K562 (cell line): Measurements from ENCODE around the gene CHN2. TPM values are rescaled to one million over a fixed set of nuclear protein-coding genes. Genes with fewer than 3 reads are reported as not detected.

Source experiments
- ATAC-seq: fragments of 200-7000 bp; cut with Tn5 transposase; 3 replicates; pipeline ENCODE4 v1.9.1; 2020; ENCODE audit warnings: moderate library complexity
- BruUV-seq: library from RNA; stranded (reverse); fragments of 400-500 nt; replicated peaks from 2 replicates; lab custom pipeline; 2021; lab: Mats Ljungman, UMichigan
- CTCF ChIA-PET: fragments of 300-600 bp; formaldehyde crosslinking; extraction: SDS; loops from one replicate; lab custom pipeline; 2021; ENCODE audit warnings: low intra/inter-chr PET ratio; lab: Yijun Ruan, JAX
- POLR2A ChIA-PET: fragments of 300-600, 350-650 bp; sonication (Branson Sonifier 250); formaldehyde crosslinking; extraction: SDS; loops from one replicate; lab custom pipeline; 2021; ENCODE audit warnings: antibody characterized with exemption, inconsistent platforms; lab: Yijun Ruan, JAX
- DNase-seq, 4 experiments: peaks; one replicate each; pipeline versions ENCODE4 v3.0.0 to v3.0.0-alpha.2; 2011 to 2018; ENCODE audit warnings: low spot score in 3 of 4, mixed read lengths in 3 of 4; ENCODE audit errors: extremely low read depth in 1 of 4
- FAIRE-seq: peaks from 2 replicates; lab custom pipeline; 2011; peaks lifted over from hg19 to GRCh38; lab: Jason Lieb, UNC
- H2AFZ ChIP-seq: 2 replicates; pipeline ENCODE4 v1.6.0; 2011; ENCODE audit warnings: low read depth, low read length, control low read depth, inconsistent platforms
- H3K27ac ChIP-seq: fragments of 200-600 bp; 3 replicates; pipeline ENCODE4 v1.8.0; 2011; ENCODE audit warnings: low read depth, mild to moderate bottlenecking, control low read depth, inconsistent platforms, low read length, moderate library complexity, mixed read lengths; ENCODE audit errors: extremely low read depth
- H3K27me3 ChIP-seq, 2 experiments: fragments of 300-600 bp in 1 of 2; 2 replicates in 1 of 2; 3 replicates in 1 of 2; pipeline versions ENCODE4 v1.6.0 to v1.8.0; 2011; ENCODE audit warnings: inconsistent platforms in 2 of 2, low read length in 2 of 2, mild to moderate bottlenecking in 1 of 2, mixed read lengths in 1 of 2, moderate library complexity in 1 of 2; ENCODE audit not compliant: control insufficient read depth in 2 of 2, insufficient read depth in 2 of 2
- H3K36me3 ChIP-seq: fragments of 300-600 bp; 3 replicates; pipeline ENCODE4 v1.8.0; 2011; ENCODE audit warnings: mild to moderate bottlenecking, low read length, inconsistent platforms; ENCODE audit not compliant: control insufficient read depth, insufficient read depth
- H3K4me1 ChIP-seq, 2 experiments: fragments of 200-600 bp in 1 of 2; replicated peaks in 1 of 2; 2 replicates in 1 of 2; 3 replicates in 1 of 2; pipeline versions ENCODE4 v1.5.1 to v1.8.0; 2011; ENCODE audit warnings: inconsistent platforms in 2 of 2, low read length in 2 of 2, mild to moderate bottlenecking in 1 of 2, mixed read lengths in 1 of 2, moderate library complexity in 1 of 2; ENCODE audit not compliant: control insufficient read depth in 2 of 2, insufficient read depth in 2 of 2
- H3K4me2 ChIP-seq: 2 replicates; pipeline ENCODE4 v1.6.1; 2011; ENCODE audit warnings: low read length, control low read depth, inconsistent platforms, mixed read lengths; ENCODE audit not compliant: insufficient read depth
- H3K4me3 ChIP-seq: fragments of 200-600 bp; sonication (generic), shearing (Covaris generic); 2 replicates; pipeline ENCODE4 v1.5.1; 2016; ENCODE audit warnings: control low read depth, inconsistent platforms
- H3K79me2 ChIP-seq: fragments of 200-600 bp; 3 replicates; pipeline ENCODE4 v1.8.0; 2011; ENCODE audit warnings: low read length, inconsistent platforms; ENCODE audit not compliant: control insufficient read depth, insufficient read depth
- H3K9ac ChIP-seq, 2 experiments: 2 replicates each; pipeline versions ENCODE4 v1.6.0 to v1.6.1; 2011; ENCODE audit warnings: low read depth in 2 of 2, low read length in 2 of 2, control low read depth in 1 of 2, inconsistent platforms in 1 of 2, mild to moderate bottlenecking in 1 of 2, mixed read lengths in 1 of 2; ENCODE audit not compliant: insufficient read depth in 1 of 2
- H3K9me1 ChIP-seq: one replicate; pipeline ENCODE4 v1.6.0; 2011; ENCODE audit warnings: inconsistent platforms, mild to moderate bottlenecking, low read length, moderate library complexity; ENCODE audit not compliant: control insufficient read depth, insufficient read depth
- H3K9me3 ChIP-seq: replicated peaks from 2 replicates; pipeline ENCODE4 v1.5.1; 2011; ENCODE audit warnings: low read depth, low read length, inconsistent platforms; ENCODE audit not compliant: control insufficient read depth, insufficient read depth
- H4K20me1 ChIP-seq: replicated peaks from 2 replicates; pipeline ENCODE4 v1.6.1; 2011; ENCODE audit warnings: low read length, inconsistent platforms, mixed read lengths; ENCODE audit not compliant: control insufficient read depth, insufficient read depth
- EHMT2 ChIP-seq: fragments of 450-650 bp; IDR thresholded peaks from 2 replicates; pipeline ENCODE4 v1.6.1; 2018; ENCODE audit warnings: antibody characterized with exemption
- GTF2E2 ChIP-seq: fragments of 200-800 bp; sonication (Bioruptor generic); IDR thresholded peaks from 2 replicates; pipeline ENCODE4 v1.6.1; 2016; ENCODE audit warnings: missing genetic modification characterization, missing compliant biosample characterization
- HNRNPK ChIP-seq: fragments of 200-400 bp; formaldehyde crosslinking; IDR thresholded peaks from one replicate; pipeline ENCODE4 v1.6.1; 2018; ENCODE audit warnings: mild to moderate bottlenecking, low read depth, low read length; ENCODE audit not compliant: poor library complexity, severe bottlenecking
- MCM3 ChIP-seq: fragments of 450-650 bp; IDR thresholded peaks from 2 replicates; pipeline ENCODE4 v1.6.1; 2016
- NCOA2 ChIP-seq, 2 experiments: fragments of 450-650 bp; IDR thresholded peaks; 2 replicates each; pipeline ENCODE4 v1.6.1; 2018; ENCODE audit warnings: mild to moderate bottlenecking in 2 of 2, moderate library complexity in 1 of 2; ENCODE audit not compliant: partially characterized antibody in 2 of 2
- NR2C2 ChIP-seq, 2 experiments: fragments of 200-800 bp in 1 of 2; sonication (Bioruptor generic) in 1 of 2; sonication (generic) in 1 of 2; formaldehyde crosslinking in 1 of 2; IDR thresholded peaks; 2 replicates each; pipeline versions ENCODE4 v1.6.1 to v1.8.0; 2016 to 2022; ENCODE audit warnings: mild to moderate bottlenecking in 1 of 2, missing compliant biosample characterization in 1 of 2, missing genetic modification characterization in 1 of 2, missing genetic modification reagents in 1 of 2
- RUNX1 ChIP-seq: sonication (generic); IDR thresholded peaks from 2 replicates; pipeline ENCODE4 v1.6.1; 2016; ENCODE audit warnings: antibody characterized with exemption, low read depth
- SAFB ChIP-seq: fragments of 200-400 bp; formaldehyde crosslinking; IDR thresholded peaks from 2 replicates; pipeline ENCODE4 v1.6.1; 2017; ENCODE audit warnings: low read depth, low read length, borderline replicate concordance
- SLC30A9 ChIP-seq: fragments of 250-450 bp; sonication (Bioruptor Pico); IDR thresholded peaks from 2 replicates; pipeline ENCODE4 v1.8.0; 2022; ENCODE audit warnings: mild to moderate bottlenecking, moderate library complexity
- SRF ChIP-seq, 2 experiments: fragments of 250-450, 450-650 bp in 1 of 2; sonication (Bioruptor Pico) in 1 of 2; sonication (generic) in 1 of 2; formaldehyde crosslinking; IDR thresholded peaks; 2 replicates each; pipeline versions ENCODE4 v1.5.0 to v1.5.1; 2020 to 2022; ENCODE audit warnings: mild to moderate bottlenecking in 1 of 2, missing genetic modification reagents in 1 of 2
- TFAP4 ChIP-seq: sonication (generic); formaldehyde crosslinking; IDR thresholded peaks from 2 replicates; pipeline ENCODE4 v1.8.0; 2022; ENCODE audit warnings: missing genetic modification reagents, mild to moderate bottlenecking, moderate library complexity, borderline replicate concordance
- UBTF ChIP-seq, 2 experiments: IDR thresholded peaks; 2 replicates each; pipeline ENCODE4 v1.6.1; 2012; ENCODE audit warnings: improper control_type of control experiment in 2 of 2, low read depth in 2 of 2, low read length in 2 of 2, borderline replicate concordance in 1 of 2
- WGBS: fragments of 100-300 bp; shearing (Covaris generic); methylation state at CpG from one replicate; pipeline ENCODE4 v1.1.6; 2016; ENCODE audit warnings: low coverage, mixed read lengths; ENCODE audit not compliant: insufficient coverage; ENCODE audit errors: missing lambda C conversion rate; 5-methylcytosine and 5-hydroxymethylcytosine counted together
- in situ Hi-C: fragments of 300-500 bp; cut with MboI; formaldehyde crosslinking; loops from 4 replicates; pipeline ENCODE4 v1.15.0; 2018; ENCODE audit warnings: inconsistent platforms, mixed read lengths
- intact Hi-C: fragments of 100-400 bp; cut with micrococcal nuclease; formaldehyde crosslinking; loops from 2 replicates; pipeline ENCODE4 v1.14.2; 2022
- polyA plus RNA-seq, 8 experiments: library from polyadenylated mRNA; depleted of rRNA in 4 of 8; stranded (reverse) in 5 of 8; unstranded in 3 of 8; fragments of >200 nt; fragmentation: Nextera tagmentation in 2 of 8; fragmentation: Illumina TruSeq in 1 of 8; extraction: Ambion mirVana in 2 of 8; extraction: Trizol in 1 of 8; gene quantifications; 2 replicates each; pipeline versions ENCODE4 v1.2.1 to v1.2.3, GENCODE V29; 2011 to 2014; ENCODE audit warnings: inconsistent platforms in 1 of 8, missing spikeins in 1 of 8
- total RNA-seq, 7 experiments: library from RNA; depleted of rRNA in 6 of 7; stranded (reverse); fragments of >200 nt in 6 of 7; fragmentation: Illumina TruSeq in 2 of 7; extraction: Trizol in 2 of 7; gene quantifications; 2 replicates each; pipeline versions ENCODE4 v1.2.1 to v1.2.3, GENCODE V29; 2011 to 2021; ENCODE audit warnings: low replicate concordance in 1 of 7

CHN2 gene
- total and polyA plus RNA-seq, 9 of the 15 experiments (the other 6 are each of a cell fraction or from before 2014, with no cell fraction given), result 0.12 to 2.1 (median 0.31) TPM; not detected in 1

GRCh38 chr7:29457141-29457561 is 262.6 kb downstream of the CHN2 start:
- POLR2A ChIA-PET, result interaction anchor here (1.4 kb wide), 1 partner anchor 9 kb away, joined by 3 read pairs; no protein-coding TSS in a partner anchor
- no peak overlapping the region for H3K4me3 ChIP-seq
- intact Hi-C loops, result no loop called here
- H2AFZ ChIP-seq, result no peak overlapping the region
- no peaks in the 10 kb centered on the region for H3K36me3 ChIP-seq
- H3K4me1 ChIP-seq, result no peaks in the 10 kb centered on the region
- in situ Hi-C loops, result no loop called here
- no peaks in the 10 kb centered on the region for H3K79me2 ChIP-seq
- CTCF ChIA-PET, result no interaction called here
- TF ChIP-seq UBTF (IDR thresholded peaks at IDR 0.05; ENCODE audit: borderline replicate concordance in 1 of 2, low read depth in 2 of 2, low read length in 2 of 2), result no peak
- no peak for TF ChIP-seq GTF2E2 (tag)
- TF ChIP-seq NCOA2 (IDR thresholded peaks at IDR 0.05; ENCODE audit: partially characterized antibody in 2 of 2), result no peak
- TF ChIP-seq TFAP4 (CRISPR knock-in tag), result no peak
- no peak for TF ChIP-seq SLC30A9 (CRISPR knock-in tag)
- no peak for TF ChIP-seq MCM3
- TF ChIP-seq HNRNPK, result no peak
- TF ChIP-seq RUNX1, result no peak
- no peak for TF ChIP-seq EHMT2
- no peak for TF ChIP-seq SRF (CRISPR knock-in tag; IDR thresholded peaks at IDR 0.05)
- no peak for TF ChIP-seq NR2C2 (CRISPR knock-in tag; IDR thresholded peaks at IDR 0.05)
- no peak for TF ChIP-seq NR2C2 (tag; IDR thresholded peaks at IDR 0.05)
- TF ChIP-seq SAFB, result no peak
- ATAC-seq (no peak), FAIRE-seq (no peak), DNase-seq (no peak)
- H3K9ac ChIP-seq, result no peak overlapping the region
- H4K20me1 ChIP-seq, result no peaks in the 10 kb centered on the region; the same call in 1 of the 2 replicates
- H3K27me3 ChIP-seq, result peaks cover 7 to 19% of the 10 kb centered on the region in 2 experiments; a peak in 3 of 5 replicates
- no peak overlapping the region for H3K27ac ChIP-seq
- BruUV-seq, result no TSS peak
- H3K4me2 ChIP-seq, result no peak overlapping the region
- H3K9me3 ChIP-seq, result no peaks in the 10 kb centered on the region
- under 1% methylated on average over 7 of the region's 7 CpGs for WGBS
- no peaks in the 10 kb centered on the region for H3K9me1 ChIP-seq
